GM18499 (cell line): Measurements from ENCODE around the gene VPS8.

ENCODE experiments used
- ATAC-seq: cut with Tn5 transposase; IDR thresholded peaks from one replicate; pipeline ENCODE4 v1.9.1; 2021; ENCODE audit warnings: moderate number of reproducible peaks; ENCODE audit not compliant: insufficient read depth, unreplicated experiment

The VPS8 gene

GRCh38 chr3:185037801-185038200, 225.8 kb downstream of the VPS8 start:
- ATAC-seq = no peak

GRCh38 chr3:185040425-185040824, 228.5 kb downstream of the VPS8 start:
- no peak for ATAC-seq

GRCh38 chr3:185041540-185041939, 229.6 kb downstream of the VPS8 start:
- ATAC-seq = no peak

GRCh38 chr3:185042312-185043050, 230.5 kb downstream of the VPS8 start:
- ATAC-seq = no peak

GRCh38 chr3:185046164-185046515, 234.2 kb downstream of the VPS8 start:
- no peak for ATAC-seq

- no peak for ATAC-seq
Measured at GRCh38 chr3:185046603-185047002, 234.6 kb downstream of the VPS8 start.

- ATAC-seq = no peak
Measured at GRCh38 chr3:185049710-185050109, 237.7 kb downstream of the VPS8 start.

GRCh38 chr3:185051801-185052200, 239.8 kb downstream of the VPS8 start:
- ATAC-seq = no peak

- ATAC-seq = no peak
Measured at GRCh38 chr3:185052631-185053030, 240.7 kb downstream of the VPS8 start.

GRCh38 chr3:185056908-185057307, 244.9 kb downstream of the VPS8 start:
- no peak for ATAC-seq

GRCh38 chr3:185057829-185058228, 245.9 kb downstream of the VPS8 start:
- ATAC-seq = no peak

GRCh38 chr3:185058796-185059195, 246.8 kb downstream of the VPS8 start:
- no peak for ATAC-seq

- no peak for ATAC-seq
Measured at GRCh38 chr3:185059766-185060165, 247.8 kb downstream of the VPS8 start.

- ATAC-seq = no peak
Measured at GRCh38 chr3:185060655-185061054, 248.7 kb downstream of the VPS8 start.

GRCh38 chr3:185062191-185062590, 250.2 kb downstream of the VPS8 start:
- ATAC-seq = no peak

GRCh38 chr3:185063431-185063830, 251.5 kb downstream of the VPS8 start:
- no peak for ATAC-seq

- no peak for ATAC-seq
Measured at GRCh38 chr3:185065059-185065458, 253.1 kb downstream of the VPS8 start.

- no peak for ATAC-seq
Measured at GRCh38 chr3:185066251-185066650, 254.3 kb downstream of the VPS8 start.

- no peak for ATAC-seq
Measured at GRCh38 chr3:185067173-185067572, 255.2 kb downstream of the VPS8 start.

- ATAC-seq = no peak
Measured at GRCh38 chr3:185069037-185070030, 257.4 kb downstream of the VPS8 start.

- no peak for ATAC-seq
Measured at GRCh38 chr3:185070491-185071286, 258.7 kb downstream of the VPS8 start.
